DMS153 treated with DMSO at 0.1 percent for 48 hours (cell line): Measurements from ENCODE around the gene EIF4ENIF1.
"Not testable (repeated sequence)": the region's sequence is repeated elsewhere in the genome, so short reads cannot be mapped to it uniquely, and the experiment has no call there.

Experiments
- DNase-seq: peaks from one replicate; lab custom pipeline; 2025; ENCODE audit not compliant: unreplicated experiment; lab: John Stamatoyannopoulos, UW

The EIF4ENIF1 gene

GRCh38 chr22:31445642-31446041 is 44.0 kb downstream of the EIF4ENIF1 start:
- DNase-seq: no peak

- no peak for DNase-seq
Observed at GRCh38 chr22:31443516-31443915, 46.1 kb downstream of the EIF4ENIF1 start.

GRCh38 chr22:31442768-31443489 is 46.7 kb downstream of the EIF4ENIF1 start:
- DNase-seq: no peak

- no peak for DNase-seq
Observed at GRCh38 chr22:31441652-31442051, 48.0 kb downstream of the EIF4ENIF1 start.

- DNase-seq: no peak
Observed at GRCh38 chr22:31440681-31441080, 49.0 kb downstream of the EIF4ENIF1 start.

GRCh38 chr22:31439808-31440207 is 49.8 kb downstream of the EIF4ENIF1 start:
- no peak for DNase-seq

GRCh38 chr22:31436132-31436531 is 53.5 kb downstream of the EIF4ENIF1 start:
- DNase-seq: no peak

GRCh38 chr22:31431950-31432349 is 57.7 kb downstream of the EIF4ENIF1 start:
- DNase-seq: no peak

- no peak for DNase-seq
Observed at GRCh38 chr22:31425331-31426050, 64.2 kb downstream of the EIF4ENIF1 start.

GRCh38 chr22:31402350-31402749 is 87.3 kb downstream of the EIF4ENIF1 start:
- DNase-seq: not testable (repeated sequence)

GRCh38 chr22:31400023-31400397 is 89.6 kb downstream of the EIF4ENIF1 start:
- no peak for DNase-seq

GRCh38 chr22:31399211-31400022 is 90.2 kb downstream of the EIF4ENIF1 start, which contains the start of gene DRG1:
TSS of gene DRG1 (plus strand) at chr22:31399604. CDS start at chr22:31399684, 80 bp downstream.
- peak; percentile 89 for DNase-seq

- DNase-seq: no peak
Observed at GRCh38 chr22:31398231-31398630, 91.4 kb downstream of the EIF4ENIF1 start.

GRCh38 chr22:31394326-31394725 is 95.3 kb downstream of the EIF4ENIF1 start:
- no peak for DNase-seq

- no peak for DNase-seq
Observed at GRCh38 chr22:31393893-31394292, 95.7 kb downstream of the EIF4ENIF1 start.
